GM12865 (cell line): ENCODE measurements around the gene CES4A.
"Not testable (repeated sequence)": the region's sequence is repeated elsewhere in the genome, so short reads cannot be mapped to it uniquely, and the experiment has no call there.

Experiments
- DNase-seq: peaks from one replicate; pipeline ENCODE4 v3.0.0; 2010; ENCODE audit warnings: low read depth
- H3K4me3 ChIP-seq: 2 replicates; pipeline ENCODE4 v1.5.1; 2011; ENCODE audit warnings: mild to moderate bottlenecking, low read depth, low read length, control low read depth
- CTCF ChIP-seq: IDR thresholded peaks from 2 replicates; pipeline ENCODE4 v1.5.1; 2011; ENCODE audit warnings: low read length, control low read depth, low read depth, inconsistent platforms; ENCODE audit not compliant: insufficient read depth; ENCODE audit errors: missing control alignments

CES4A gene

GRCh38 chr16:67040166-67040565 lies 51.8 kb downstream of the CES4A start:
- TF ChIP-seq CTCF, result no peak
- no peak overlapping the region for H3K4me3 ChIP-seq
- DNase-seq, result no peak

GRCh38 chr16:67040906-67041305 lies 52.5 kb downstream of the CES4A start:
- TF ChIP-seq CTCF, result no peak
- H3K4me3 ChIP-seq, result no peak overlapping the region
- DNase-seq, result no peak

- not testable (repeated sequence) for DNase-seq, H3K4me3 ChIP-seq
Measured at GRCh38 chr16:67041520-67041919, 53.1 kb downstream of the CES4A start.

- DNase-seq, result no peak
- no peak overlapping the region for H3K4me3 ChIP-seq
- no peak for TF ChIP-seq CTCF
Measured at GRCh38 chr16:67043420-67043819, 55.0 kb downstream of the CES4A start.

GRCh38 chr16:67050796-67051195 lies 62.4 kb downstream of the CES4A start:
- H3K4me3 ChIP-seq, result no peak overlapping the region
- no peak for DNase-seq
- TF ChIP-seq CTCF, result no peak

GRCh38 chr16:67052399-67052798 lies 64.0 kb downstream of the CES4A start:
- TF ChIP-seq CTCF, result no peak
- no peak overlapping the region for H3K4me3 ChIP-seq
- DNase-seq, result no peak

GRCh38 chr16:67053767-67054334 lies 65.5 kb downstream of the CES4A start:
- H3K4me3 ChIP-seq, result no peak overlapping the region
- TF ChIP-seq CTCF, result no peak
- DNase-seq, result no peak
